ENCODE data around the gene CYP1B1. TPM values are rescaled to one million over a fixed set of nuclear protein-coding genes. Genes with fewer than 3 reads are reported as not detected.

CYP1B1 gene
- total and polyA plus RNA-seq, 5 donors = 10.1 to 142 (median 46.5) TPM

- H3K27ac ChIP-seq (ENCODE audit: low read length) = no peak overlapping the region
- DNase-seq = no peak
- 51% methylated on average over 10 of the region's 10 CpGs for WGBS
- no peak for ATAC-seq
- H3K4me3 ChIP-seq (ENCODE audit: low read length) = no peak overlapping the region
- no peaks in the 10 kb centered on the region for H3K9me3 ChIP-seq (ENCODE audit: control insufficient read depth, low read length)
- H3K4me1 ChIP-seq (ENCODE audit: control insufficient read depth, insufficient read depth, low read length) = peaks cover 8% of the 10 kb centered on the region
- intact Hi-C loops (cut with DNase I) = no loop called here
- no peaks in the 10 kb centered on the region for H3K27me3 ChIP-seq (ENCODE audit: control insufficient read depth, insufficient read depth)
These were observed 23.4 kb upstream of the CYP1B1 start for GRCh38 chr2:38099099-38100028.

- peak in 1 of 3 donors; percentile 58 for DNase-seq
- Histone ChIP-seq H3K27me3 (ENCODE audit: control insufficient read depth, insufficient read depth) (no peaks in the 10 kb centered on the region), H3K9me3 (ENCODE audit: control insufficient read depth, low read length) (no peaks in the 10 kb centered on the region), H3K4me3 (ENCODE audit: low read length) (peak overlapping the region; percentile 12), H3K27ac (ENCODE audit: low read length) (no peak overlapping the region), H3K4me1 (ENCODE audit: control insufficient read depth, insufficient read depth, low read length) (peaks cover 9% of the 10 kb centered on the region)
- ATAC-seq = peak; percentile 22 to 25
- 10% methylated on average over 11 of the region's 11 CpGs for WGBS
- intact Hi-C loops (cut with DNase I) = no loop called here
These were observed 22.6 kb upstream of the CYP1B1 start for GRCh38 chr2:38098421-38099098.

GRCh38 chr2:38097988-38098385 is 22.0 kb upstream of the CYP1B1 start:
- Histone ChIP-seq H3K27me3 (ENCODE audit: control insufficient read depth, insufficient read depth) (no peaks in the 10 kb centered on the region), H3K4me1 (ENCODE audit: control insufficient read depth, insufficient read depth, low read length) (peaks cover 11% of the 10 kb centered on the region), H3K4me3 (ENCODE audit: low read length) (peak overlapping the region; percentile 12), H3K9me3 (ENCODE audit: control insufficient read depth, low read length) (no peaks in the 10 kb centered on the region), H3K27ac (ENCODE audit: low read length) (no peak overlapping the region)
- 30% methylated on average over 4 of the region's 4 CpGs for WGBS
- intact Hi-C loops (cut with DNase I) = no loop called here
- ATAC-seq (no peak), DNase-seq (no peak)

- ATAC-seq (no peak), DNase-seq (no peak)
- intact Hi-C loops (cut with DNase I) = no loop called here
- Histone ChIP-seq H3K27ac (ENCODE audit: low read length) (no peak overlapping the region), H3K27me3 (ENCODE audit: control insufficient read depth, insufficient read depth) (no peaks in the 10 kb centered on the region), H3K4me3 (ENCODE audit: low read length) (no peak overlapping the region), H3K9me3 (ENCODE audit: control insufficient read depth, low read length) (no peaks in the 10 kb centered on the region), H3K4me1 (ENCODE audit: control insufficient read depth, insufficient read depth, low read length) (peaks cover 14% of the 10 kb centered on the region)
- 54% methylated on average over 2 of the region's 2 CpGs for WGBS
These were observed 21.5 kb upstream of the CYP1B1 start for GRCh38 chr2:38097258-38097987.

GRCh38 chr2:38095996-38096861 is 20.3 kb upstream of the CYP1B1 start:
- Histone ChIP-seq H3K27me3 (ENCODE audit: control insufficient read depth, insufficient read depth) (no peaks in the 10 kb centered on the region), H3K27ac (ENCODE audit: low read length) (peak overlapping the region; percentile 54), H3K4me1 (ENCODE audit: control insufficient read depth, insufficient read depth, low read length) (peaks cover 14% of the 10 kb centered on the region), H3K9me3 (ENCODE audit: control insufficient read depth, low read length) (no peaks in the 10 kb centered on the region), H3K4me3 (ENCODE audit: low read length) (no peak overlapping the region)
- ATAC-seq (peak; percentile 40 to 86), DNase-seq (peak; percentile 79 to 89 (median 87))
- 21% methylated on average over 19 of the region's 19 CpGs for WGBS
- intact Hi-C loops (cut with DNase I) = no loop called here

- DNase-seq = no peak
- Histone ChIP-seq H3K4me1 (ENCODE audit: control insufficient read depth, insufficient read depth, low read length) (peaks cover 14% of the 10 kb centered on the region), H3K27ac (ENCODE audit: low read length) (peak overlapping the region; percentile 38), H3K27me3 (ENCODE audit: control insufficient read depth, insufficient read depth) (no peaks in the 10 kb centered on the region), H3K4me3 (ENCODE audit: low read length) (no peak overlapping the region), H3K9me3 (ENCODE audit: control insufficient read depth, low read length) (no peaks in the 10 kb centered on the region)
- intact Hi-C loops (cut with DNase I) = no loop called here
- ATAC-seq = no peak
- 63% methylated on average over 11 of the region's 11 CpGs for WGBS
These were observed 19.4 kb upstream of the CYP1B1 start for GRCh38 chr2:38095079-38095995.

- 95% methylated on average over 1 of the region's 1 CpG for WGBS
- Histone ChIP-seq H3K4me3 (ENCODE audit: low read length) (no peak overlapping the region), H3K4me1 (ENCODE audit: control insufficient read depth, insufficient read depth, low read length) (peaks cover 14% of the 10 kb centered on the region), H3K27ac (ENCODE audit: low read length) (peak overlapping the region; percentile 66), H3K9me3 (ENCODE audit: control insufficient read depth, low read length) (no peaks in the 10 kb centered on the region), H3K27me3 (ENCODE audit: control insufficient read depth, insufficient read depth) (no peaks in the 10 kb centered on the region)
- intact Hi-C loops (cut with DNase I) = no loop called here
- ATAC-seq (peak in 1 of 2 donors; percentile 42), DNase-seq (peak; percentile 30 to 74 (median 49))
These were observed 17.7 kb upstream of the CYP1B1 start for GRCh38 chr2:38093527-38094165.

GRCh38 chr2:38092196-38092902 is 16.4 kb upstream of the CYP1B1 start:
- peak; percentile 67 to 86 (median 68) for DNase-seq
- no peaks in the 10 kb centered on the region for H3K9me3 ChIP-seq (ENCODE audit: control insufficient read depth, low read length)
- no peaks in the 10 kb centered on the region for H3K27me3 ChIP-seq (ENCODE audit: control insufficient read depth, insufficient read depth)
- 37% methylated on average over 11 of the region's 11 CpGs for WGBS
- peak; percentile 88 to 89 for ATAC-seq
- H3K4me1 ChIP-seq (ENCODE audit: control insufficient read depth, insufficient read depth, low read length) = peaks cover 14% of the 10 kb centered on the region
- intact Hi-C loops (cut with DNase I) = no loop called here
- no peak overlapping the region for H3K4me3 ChIP-seq (ENCODE audit: low read length)
- H3K27ac ChIP-seq (ENCODE audit: low read length) = peak overlapping the region; percentile 86

GRCh38 chr2:38091760-38092159 is 15.8 kb upstream of the CYP1B1 start:
- 67% methylated on average over 5 of the region's 5 CpGs for WGBS
- Histone ChIP-seq H3K4me1 (ENCODE audit: control insufficient read depth, insufficient read depth, low read length) (peaks cover 13% of the 10 kb centered on the region), H3K9me3 (ENCODE audit: control insufficient read depth, low read length) (no peaks in the 10 kb centered on the region), H3K27me3 (ENCODE audit: control insufficient read depth, insufficient read depth) (no peaks in the 10 kb centered on the region), H3K27ac (ENCODE audit: low read length) (peak overlapping the region; percentile 40), H3K4me3 (ENCODE audit: low read length) (no peak overlapping the region)
- no peak for DNase-seq
- no peak for ATAC-seq
- intact Hi-C loops (cut with DNase I) = no loop called here
